Measurements from ENCODE around the gene AHSG. TPM values are rescaled to one million over a fixed set of nuclear protein-coding genes. Genes with fewer than 3 reads are reported as not detected.

The AHSG gene
- total RNA-seq (2021; ENCODE audit: unreplicated experiment) (1.6 TPM), Bru-seq, nascent RNA (percentile 20 among the genes with signal in this experiment), BruChase-seq, experiment 1, labeled RNA remaining after a 6-hour chase (percentile 12 among the genes with signal in this experiment), BruChase-seq, experiment 2, labeled RNA remaining after a 2-hour chase (percentile 14 among the genes with signal in this experiment)
- 0.21 and 0.34 TPM in 2 replicates for polyA plus RNA-seq (2012)
- long read RNA-seq, partial matches to known transcripts = 0 of 1 reads
- long read RNA-seq, other reads (novel, unspliced or antisense) = 1 of 1 reads

GRCh38 chr3:186612721-186613636 lies at the start of gene AHSG:
AHSG (plus strand) TSS chr3:186613060; CDS start chr3:186613142, 82 bp downstream.
- ChIA-PET CTCF (interaction anchor here (2.6 to 8.4 kb wide), 3 partner anchors 15 to 354 kb away, joined by 13 to 64 read pairs (median 14); no protein-coding TSS in a partner anchor), POLR2A (no interaction called here), RAD21 (ENCODE audit: low non-redundant PET in 1 of 2, low total read pairs in 2 of 2, uncharacterized antibody in 2 of 2, unreplicated experiment in 2 of 2) (no interaction called here)
- Histone ChIP-seq H3K27ac (ENCODE audit: low read depth, low read length) (no peak within 1 kb of the TSS), H3K36me3 (ENCODE audit: control insufficient read depth in 1 of 2, insufficient read depth in 2 of 2, low read length in 2 of 2) (no peaks in the 10 kb centered on the region), H3K27me3 (ENCODE audit: insufficient read depth, low read length) (no peaks in the 10 kb centered on the region), H3K9me3 (ENCODE audit: control insufficient read depth in 1 of 2, insufficient read depth in 1 of 2, low read depth in 1 of 2, low read length in 2 of 2) (no peaks in the 10 kb centered on the region), H3K9ac (ENCODE audit: low read length) (no peak within 1 kb of the TSS), H3K79me2 (ENCODE audit: insufficient read depth, low read length) (no peaks in the 10 kb centered on the region), H3K4me3 (replicated peaks in 1 of 2; ENCODE audit: low read depth in 1 of 2, low read length in 2 of 2) (no peak within 1 kb of the TSS), H3K4me2 (ENCODE audit: low read length) (no peak within 1 kb of the TSS), H3K9me2 (ENCODE audit: insufficient read depth) (no peaks in the 10 kb centered on the region), H4K20me1 (ENCODE audit: insufficient read depth) (no peaks in the 10 kb centered on the region), H2AFZ (ENCODE audit: low read depth, low read length, poor library complexity, severe bottlenecking) (no peak within 1 kb of the TSS), H3K4me1 (ENCODE audit: control insufficient read depth in 1 of 2, insufficient read depth in 2 of 2, low read length in 2 of 2) (peaks cover 2 to 21% of the 10 kb centered on the region in 2 experiments; a peak in 2 of 4 replicates)
- no TSS peak for BruUV-seq (replicated peaks)
- intact Hi-C loops (cut with micrococcal nuclease) = no loop called here
- ATAC-seq (no peak), DNase-seq (ENCODE audit: low read depth, low spot score) (no peak)
- TF ChIP-seq POLR2A (IDR thresholded peaks at IDR 0.05; ENCODE audit: borderline replicate concordance, extremely low read depth, insufficient read depth, insufficient read length) = no peak
- no peak for TF ChIP-seq TCF7L2 (IDR thresholded peaks at IDR 0.05; ENCODE audit: borderline replicate concordance, extremely low read depth, insufficient read depth, insufficient read length)
- TF ChIP-seq, protein P1, sequence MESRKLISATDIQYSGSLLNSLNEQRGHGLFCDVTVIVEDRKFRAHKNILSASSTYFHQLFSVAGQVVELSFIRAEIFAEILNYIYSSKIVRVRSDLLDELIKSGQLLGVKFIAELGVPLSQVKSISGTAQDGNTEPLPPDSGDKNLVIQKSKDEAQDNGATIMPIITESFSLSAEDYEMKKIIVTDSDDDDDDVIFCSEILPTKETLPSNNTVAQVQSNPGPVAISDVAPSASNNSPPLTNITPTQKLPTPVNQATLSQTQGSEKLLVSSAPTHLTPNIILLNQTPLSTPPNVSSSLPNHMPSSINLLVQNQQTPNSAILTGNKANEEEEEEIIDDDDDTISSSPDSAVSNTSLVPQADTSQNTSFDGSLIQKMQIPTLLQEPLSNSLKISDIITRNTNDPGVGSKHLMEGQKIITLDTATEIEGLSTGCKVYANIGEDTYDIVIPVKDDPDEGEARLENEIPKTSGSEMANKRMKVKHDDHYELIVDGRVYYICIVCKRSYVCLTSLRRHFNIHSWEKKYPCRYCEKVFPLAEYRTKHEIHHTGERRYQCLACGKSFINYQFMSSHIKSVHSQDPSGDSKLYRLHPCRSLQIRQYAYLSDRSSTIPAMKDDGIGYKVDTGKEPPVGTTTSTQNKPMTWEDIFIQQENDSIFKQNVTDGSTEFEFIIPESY (IDR thresholded peaks at IDR 0.05; ENCODE audit: extremely low read depth, insufficient replicate concordance, low read length) = no peak
- TF ChIP-seq ZNF274 (IDR thresholded peaks at IDR 0.05; ENCODE audit: low read depth, low read length) = no peak
- TF ChIP-seq, protein P2, sequence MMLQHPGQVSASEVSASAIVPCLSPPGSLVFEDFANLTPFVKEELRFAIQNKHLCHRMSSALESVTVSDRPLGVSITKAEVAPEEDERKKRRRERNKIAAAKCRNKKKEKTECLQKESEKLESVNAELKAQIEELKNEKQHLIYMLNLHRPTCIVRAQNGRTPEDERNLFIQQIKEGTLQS (IDR thresholded peaks at IDR 0.05) = no peak
- no peak for TF ChIP-seq EGR1 (IDR thresholded peaks at IDR 0.05; ENCODE audit: low read depth)
- TF ChIP-seq POLR2AphosphoS5 (IDR thresholded peaks at IDR 0.05; ENCODE audit: low read depth, low read length) = no peak
- no peak for TF ChIP-seq MAX (IDR thresholded peaks at IDR 0.05)
- no peak for TF ChIP-seq CEBPB (IDR thresholded peaks at IDR 0.05; ENCODE audit: low read depth)
- TF ChIP-seq FOSL1 (IDR thresholded peaks at IDR 0.05; ENCODE audit: low read depth) = no peak
- TF ChIP-seq, protein P3, sequence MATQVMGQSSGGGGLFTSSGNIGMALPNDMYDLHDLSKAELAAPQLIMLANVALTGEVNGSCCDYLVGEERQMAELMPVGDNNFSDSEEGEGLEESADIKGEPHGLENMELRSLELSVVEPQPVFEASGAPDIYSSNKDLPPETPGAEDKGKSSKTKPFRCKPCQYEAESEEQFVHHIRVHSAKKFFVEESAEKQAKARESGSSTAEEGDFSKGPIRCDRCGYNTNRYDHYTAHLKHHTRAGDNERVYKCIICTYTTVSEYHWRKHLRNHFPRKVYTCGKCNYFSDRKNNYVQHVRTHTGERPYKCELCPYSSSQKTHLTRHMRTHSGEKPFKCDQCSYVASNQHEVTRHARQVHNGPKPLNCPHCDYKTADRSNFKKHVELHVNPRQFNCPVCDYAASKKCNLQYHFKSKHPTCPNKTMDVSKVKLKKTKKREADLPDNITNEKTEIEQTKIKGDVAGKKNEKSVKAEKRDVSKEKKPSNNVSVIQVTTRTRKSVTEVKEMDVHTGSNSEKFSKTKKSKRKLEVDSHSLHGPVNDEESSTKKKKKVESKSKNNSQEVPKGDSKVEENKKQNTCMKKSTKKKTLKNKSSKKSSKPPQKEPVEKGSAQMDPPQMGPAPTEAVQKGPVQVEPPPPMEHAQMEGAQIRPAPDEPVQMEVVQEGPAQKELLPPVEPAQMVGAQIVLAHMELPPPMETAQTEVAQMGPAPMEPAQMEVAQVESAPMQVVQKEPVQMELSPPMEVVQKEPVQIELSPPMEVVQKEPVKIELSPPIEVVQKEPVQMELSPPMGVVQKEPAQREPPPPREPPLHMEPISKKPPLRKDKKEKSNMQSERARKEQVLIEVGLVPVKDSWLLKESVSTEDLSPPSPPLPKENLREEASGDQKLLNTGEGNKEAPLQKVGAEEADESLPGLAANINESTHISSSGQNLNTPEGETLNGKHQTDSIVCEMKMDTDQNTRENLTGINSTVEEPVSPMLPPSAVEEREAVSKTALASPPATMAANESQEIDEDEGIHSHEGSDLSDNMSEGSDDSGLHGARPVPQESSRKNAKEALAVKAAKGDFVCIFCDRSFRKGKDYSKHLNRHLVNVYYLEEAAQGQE (IDR thresholded peaks at IDR 0.05; ENCODE audit: low read depth) = no peak
- TF ChIP-seq EZH2phosphoT487 (IDR thresholded peaks at IDR 0.05; ENCODE audit: borderline replicate concordance) = no peak
- TF ChIP-seq ELF1 (IDR thresholded peaks at IDR 0.05; ENCODE audit: borderline replicate concordance, low read depth) = no peak
- TF ChIP-seq CTCF (IDR thresholded peaks at IDR 0.05 in 2 of 3, conservative IDR thresholded peaks at IDR 0.05 in 1 of 3; ENCODE audit: borderline replicate concordance in 1 of 3, insufficient read depth in 1 of 3, low read depth in 2 of 3, low read length in 2 of 3) = no peak
- no peak for TF ChIP-seq SP1 (IDR thresholded peaks at IDR 0.05; ENCODE audit: low read depth)
- TF ChIP-seq RAD21 (IDR thresholded peaks at IDR 0.05; ENCODE audit: low read depth) = no peak
- TF ChIP-seq SRF (IDR thresholded peaks at IDR 0.05; ENCODE audit: low read depth) = no peak

Measured in HCT116 (cell line).